ENCODE measurements around the gene HMG20A. TPM values are rescaled to one million over a fixed set of nuclear protein-coding genes. Genes with fewer than 3 reads are reported as not detected.

The HMG20A gene
- total RNA-seq, 6 donors from 2014 or later, result 33.1 to 155 (median 39.3) TPM

- no peak for TF ChIP-seq CTCF (IDR thresholded peaks at IDR 0.05)
- no peak for TF ChIP-seq POLR2AphosphoS5 (IDR thresholded peaks at IDR 0.05)
- TF ChIP-seq POLR2A (IDR thresholded peaks at IDR 0.05), result no peak
- WGBS, 2 donors, result 89 to 95% methylated on average over 1 of the region's 1 CpG
- Histone ChIP-seq H3K36me3 (no peaks in the 10 kb centered on the region), H3K4me1 (peaks cover 21 to 37% (median 30%) of the 10 kb centered on the region in 4 donors), H3K27ac (no peak overlapping the region), H3K27me3 (no peaks in the 10 kb centered on the region), H3K4me3 (no peak overlapping the region), H3K9me3 (no peaks in the 10 kb centered on the region)
- no peak for DNase-seq
- no peak for ATAC-seq (ENCODE audit: low FRiP score in 2 of 2)
These were observed 91.2 kb downstream of the HMG20A start for GRCh38 chr15:77511869-77512268.

GRCh38 chr15:77513226-77513625 is 92.5 kb downstream of the HMG20A start:
- ATAC-seq (ENCODE audit: low FRiP score in 2 of 2), result no peak
- no peak overlapping the region for H3K27ac ChIP-seq

GRCh38 chr15:77514641-77515402 is 94.1 kb downstream of the HMG20A start:
- Histone ChIP-seq H3K27me3 (no peaks in the 10 kb centered on the region), H3K36me3 (no peaks in the 10 kb centered on the region), H3K4me1 (peaks cover 0 to 10% (median 6%) of the 10 kb centered on the region in 4 donors), H3K9me3 (no peaks in the 10 kb centered on the region), H3K4me3 (no peak overlapping the region), H3K27ac (no peak overlapping the region)
- ATAC-seq (ENCODE audit: low FRiP score in 2 of 2) (no peak), DNase-seq (no peak)
- TF ChIP-seq CTCF (IDR thresholded peaks at IDR 0.05) (no peak), POLR2AphosphoS5 (IDR thresholded peaks at IDR 0.05) (no peak), EP300 (IDR thresholded peaks at IDR 0.05) (no peak), POLR2A (IDR thresholded peaks at IDR 0.05) (no peak)
- 87 to 88% methylated on average over 11 of the region's 11 CpGs for WGBS, 2 donors

More at GRCh38 chr15:77513226-77513625, 92.5 kb downstream of the HMG20A start:
- Histone ChIP-seq H3K4me1 (peaks cover 8 to 24% (median 16%) of the 10 kb centered on the region in 4 donors), H3K27me3 (no peaks in the 10 kb centered on the region), H3K9me3 (no peaks in the 10 kb centered on the region), H3K4me3 (no peak overlapping the region), H3K36me3 (no peaks in the 10 kb centered on the region)
- WGBS, 2 donors, result 96 to 100% methylated on average over 4 of the region's 4 CpGs
- DNase-seq, result no peak
- TF ChIP-seq POLR2AphosphoS5 (IDR thresholded peaks at IDR 0.05) (no peak), EP300 (IDR thresholded peaks at IDR 0.05) (no peak), CTCF (IDR thresholded peaks at IDR 0.05) (no peak), POLR2A (IDR thresholded peaks at IDR 0.05) (no peak)

- Histone ChIP-seq H3K27ac (no peak overlapping the region), H3K27me3 (no peaks in the 10 kb centered on the region), H3K36me3 (no peaks in the 10 kb centered on the region), H3K9me3 (no peaks in the 10 kb centered on the region), H3K4me3 (no peak overlapping the region), H3K4me1 (peaks cover 0 to 4% (median 2%) of the 10 kb centered on the region in 4 donors)
- ATAC-seq (ENCODE audit: low FRiP score in 2 of 2), result no peak
- no peak for TF ChIP-seq POLR2A (IDR thresholded peaks at IDR 0.05)
- TF ChIP-seq EP300 (IDR thresholded peaks at IDR 0.05), result no peak
- no peak for TF ChIP-seq POLR2AphosphoS5 (IDR thresholded peaks at IDR 0.05)
- TF ChIP-seq CTCF (IDR thresholded peaks at IDR 0.05), result no peak
- DNase-seq, result no peak
- WGBS, 2 donors, result 87 to 94% methylated on average over 2 of the region's 2 CpGs
These were observed 94.9 kb downstream of the HMG20A start for GRCh38 chr15:77515613-77516012.

- DNase-seq, result no peak
- Histone ChIP-seq H3K4me3 (no peak overlapping the region), H3K36me3 (no peaks in the 10 kb centered on the region), H3K4me1 (no peaks in the 10 kb centered on the region), H3K9me3 (no peaks in the 10 kb centered on the region), H3K27ac (no peak overlapping the region), H3K27me3 (no peaks in the 10 kb centered on the region)
- 90 to 94% methylated on average over 7 of the region's 7 CpGs for WGBS, 2 donors
- no peak for TF ChIP-seq POLR2AphosphoS5 (IDR thresholded peaks at IDR 0.05)
- no peak for TF ChIP-seq EP300 (IDR thresholded peaks at IDR 0.05)
- TF ChIP-seq CTCF (IDR thresholded peaks at IDR 0.05), result no peak
- TF ChIP-seq POLR2A (IDR thresholded peaks at IDR 0.05), result no peak
- no peak for ATAC-seq (ENCODE audit: low FRiP score in 2 of 2)
These were observed 95.4 kb downstream of the HMG20A start for GRCh38 chr15:77516076-77516475.
